K562 (cell line): Measurements from ENCODE around the gene FREM1. TPM values are rescaled to one million over a fixed set of nuclear protein-coding genes. Genes with fewer than 3 reads are reported as not detected.

Experiments used
- ATAC-seq: fragments of 200-7000 bp; cut with Tn5 transposase; 3 replicates; pipeline ENCODE4 v1.9.1; 2020; ENCODE audit warnings: moderate library complexity
- BruUV-seq: library from RNA; stranded (reverse); fragments of 400-500 nt; replicated peaks from 2 replicates; lab custom pipeline; 2021; lab: Mats Ljungman, UMichigan
- CTCF ChIA-PET: fragments of 300-600 bp; formaldehyde crosslinking; extraction: SDS; loops from one replicate; lab custom pipeline; 2021; ENCODE audit warnings: low intra/inter-chr PET ratio; lab: Yijun Ruan, JAX
- POLR2A ChIA-PET: fragments of 300-600, 350-650 bp; sonication (Branson Sonifier 250); formaldehyde crosslinking; extraction: SDS; loops from one replicate; lab custom pipeline; 2021; ENCODE audit warnings: antibody characterized with exemption, inconsistent platforms; lab: Yijun Ruan, JAX
- DNase-seq, 4 experiments: peaks; one replicate each; pipeline versions ENCODE4 v3.0.0 to v3.0.0-alpha.2; 2011 to 2018; ENCODE audit warnings: low spot score in 3 of 4, mixed read lengths in 3 of 4; ENCODE audit errors: extremely low read depth in 1 of 4
- FAIRE-seq: peaks from 2 replicates; lab custom pipeline; 2011; peaks lifted over from hg19 to GRCh38; lab: Jason Lieb, UNC
- H2AFZ ChIP-seq: 2 replicates; pipeline ENCODE4 v1.6.0; 2011; ENCODE audit warnings: low read depth, low read length, control low read depth, inconsistent platforms
- H3K27ac ChIP-seq: fragments of 200-600 bp; 3 replicates; pipeline ENCODE4 v1.8.0; 2011; ENCODE audit warnings: low read depth, mild to moderate bottlenecking, control low read depth, inconsistent platforms, low read length, moderate library complexity, mixed read lengths; ENCODE audit errors: extremely low read depth
- H3K27me3 ChIP-seq, 2 experiments: fragments of 300-600 bp in 1 of 2; 2 replicates in 1 of 2; 3 replicates in 1 of 2; pipeline versions ENCODE4 v1.6.0 to v1.8.0; 2011; ENCODE audit warnings: inconsistent platforms in 2 of 2, low read length in 2 of 2, mild to moderate bottlenecking in 1 of 2, mixed read lengths in 1 of 2, moderate library complexity in 1 of 2; ENCODE audit not compliant: control insufficient read depth in 2 of 2, insufficient read depth in 2 of 2
- H3K36me3 ChIP-seq: fragments of 300-600 bp; 3 replicates; pipeline ENCODE4 v1.8.0; 2011; ENCODE audit warnings: mild to moderate bottlenecking, low read length, inconsistent platforms; ENCODE audit not compliant: control insufficient read depth, insufficient read depth
- H3K4me1 ChIP-seq, 2 experiments: fragments of 200-600 bp in 1 of 2; replicated peaks in 1 of 2; 2 replicates in 1 of 2; 3 replicates in 1 of 2; pipeline versions ENCODE4 v1.5.1 to v1.8.0; 2011; ENCODE audit warnings: inconsistent platforms in 2 of 2, low read length in 2 of 2, mild to moderate bottlenecking in 1 of 2, mixed read lengths in 1 of 2, moderate library complexity in 1 of 2; ENCODE audit not compliant: control insufficient read depth in 2 of 2, insufficient read depth in 2 of 2
- H3K4me2 ChIP-seq: 2 replicates; pipeline ENCODE4 v1.6.1; 2011; ENCODE audit warnings: low read length, control low read depth, inconsistent platforms, mixed read lengths; ENCODE audit not compliant: insufficient read depth
- H3K4me3 ChIP-seq: fragments of 200-600 bp; sonication (generic), shearing (Covaris generic); 2 replicates; pipeline ENCODE4 v1.5.1; 2016; ENCODE audit warnings: control low read depth, inconsistent platforms
- H3K79me2 ChIP-seq: fragments of 200-600 bp; 3 replicates; pipeline ENCODE4 v1.8.0; 2011; ENCODE audit warnings: low read length, inconsistent platforms; ENCODE audit not compliant: control insufficient read depth, insufficient read depth
- H3K9ac ChIP-seq, 2 experiments: 2 replicates each; pipeline versions ENCODE4 v1.6.0 to v1.6.1; 2011; ENCODE audit warnings: low read depth in 2 of 2, low read length in 2 of 2, control low read depth in 1 of 2, inconsistent platforms in 1 of 2, mild to moderate bottlenecking in 1 of 2, mixed read lengths in 1 of 2; ENCODE audit not compliant: insufficient read depth in 1 of 2
- H3K9me1 ChIP-seq: one replicate; pipeline ENCODE4 v1.6.0; 2011; ENCODE audit warnings: inconsistent platforms, mild to moderate bottlenecking, low read length, moderate library complexity; ENCODE audit not compliant: control insufficient read depth, insufficient read depth
- H3K9me3 ChIP-seq: replicated peaks from 2 replicates; pipeline ENCODE4 v1.5.1; 2011; ENCODE audit warnings: low read depth, low read length, inconsistent platforms; ENCODE audit not compliant: control insufficient read depth, insufficient read depth
- H4K20me1 ChIP-seq: replicated peaks from 2 replicates; pipeline ENCODE4 v1.6.1; 2011; ENCODE audit warnings: low read length, inconsistent platforms, mixed read lengths; ENCODE audit not compliant: control insufficient read depth, insufficient read depth
- BCL6 ChIP-seq: fragments of 250-450 bp; sonication (Bioruptor Pico); IDR thresholded peaks from 2 replicates; pipeline ENCODE4 v1.4.0; 2020
- BCOR ChIP-seq: fragments of 450-650 bp; IDR thresholded peaks from 2 replicates; pipeline ENCODE4 v1.6.1; 2016
- CBFA2T3 ChIP-seq: fragments of 450-650 bp; IDR thresholded peaks from 2 replicates; pipeline ENCODE4 v1.6.1; 2017
- CHCHD3 ChIP-seq: fragments of 250-450 bp; sonication (Bioruptor Pico); IDR thresholded peaks from 2 replicates; pipeline ENCODE4 v2.1.2; 2022; ENCODE audit warnings: mild to moderate bottlenecking
- FOXJ3 ChIP-seq: sonication (generic); formaldehyde crosslinking; IDR thresholded peaks from 2 replicates; pipeline ENCODE4 v1.4.0; 2020; ENCODE audit warnings: mild to moderate bottlenecking, missing genetic modification reagents
- HINFP ChIP-seq: fragments of 450-650 bp; conservative IDR thresholded peaks from 2 replicates; pipeline ENCODE4 v1.6.1; 2016; ENCODE audit warnings: missing genetic modification characterization, low read depth, mild to moderate bottlenecking, control low read depth, missing compliant biosample characterization
- IRF2 ChIP-seq: sonication (generic); formaldehyde crosslinking; IDR thresholded peaks from 2 replicates; pipeline ENCODE4 v1.8.1; 2022; ENCODE audit warnings: mild to moderate bottlenecking, missing genetic modification reagents
- LCOR ChIP-seq: sonication (generic); formaldehyde crosslinking; IDR thresholded peaks from 2 replicates; pipeline ENCODE4 v1.8.0; 2022; ENCODE audit warnings: mild to moderate bottlenecking, missing genetic modification reagents
- LEF1 ChIP-seq: fragments of 450-650 bp; IDR thresholded peaks from 2 replicates; pipeline ENCODE4 v1.6.1; 2016; ENCODE audit warnings: mild to moderate bottlenecking
- MYBL2 ChIP-seq, 2 experiments: fragments of 450-650 bp in 1 of 2; sonication (generic) in 1 of 2; formaldehyde crosslinking in 1 of 2; IDR thresholded peaks; 2 replicates each; pipeline versions ENCODE4 v1.6.1 to v1.8.1; 2017 to 2022; ENCODE audit warnings: borderline replicate concordance in 1 of 2, inconsistent platforms in 1 of 2, low read depth in 1 of 2, mild to moderate bottlenecking in 1 of 2, missing genetic modification reagents in 1 of 2, moderate library complexity in 1 of 2
- PURB ChIP-seq: sonication (generic); formaldehyde crosslinking; IDR thresholded peaks from 2 replicates; pipeline ENCODE4 v1.9.0; 2021; ENCODE audit warnings: low read depth, mild to moderate bottlenecking, missing genetic modification reagents
- RAD21 ChIP-seq, 2 experiments: fragments of 250-450 bp in 1 of 2; fragments of 450-650 bp in 1 of 2; sonication (Bioruptor Pico) in 1 of 2; formaldehyde crosslinking in 1 of 2; IDR thresholded peaks in 1 of 2; conservative IDR thresholded peaks in 1 of 2; 2 replicates each; pipeline versions ENCODE4 v1.4.0 to v1.8.0; 2020 to 2022; ENCODE audit warnings: mild to moderate bottlenecking in 2 of 2, moderate library complexity in 1 of 2
- ZBTB2 ChIP-seq: fragments of 450-650 bp; IDR thresholded peaks from 2 replicates; pipeline ENCODE4 v1.6.1; 2016; ENCODE audit warnings: antibody characterized with exemption
- ZNF354B ChIP-seq: fragments of 250-450 bp; sonication (Bioruptor Pico); IDR thresholded peaks from 2 replicates; pipeline ENCODE4 v1.4.0; 2020
- WGBS: fragments of 100-300 bp; shearing (Covaris generic); methylation state at CpG from one replicate; pipeline ENCODE4 v1.1.6; 2016; ENCODE audit warnings: low coverage, mixed read lengths; ENCODE audit not compliant: insufficient coverage; ENCODE audit errors: missing lambda C conversion rate; 5-methylcytosine and 5-hydroxymethylcytosine counted together
- in situ Hi-C: fragments of 300-500 bp; cut with MboI; formaldehyde crosslinking; loops from 4 replicates; pipeline ENCODE4 v1.15.0; 2018; ENCODE audit warnings: inconsistent platforms, mixed read lengths
- intact Hi-C: fragments of 100-400 bp; cut with micrococcal nuclease; formaldehyde crosslinking; loops from 2 replicates; pipeline ENCODE4 v1.14.2; 2022
- polyA plus RNA-seq, 8 experiments: library from polyadenylated mRNA; depleted of rRNA in 4 of 8; stranded (reverse) in 5 of 8; unstranded in 3 of 8; fragments of >200 nt; fragmentation: Nextera tagmentation in 2 of 8; fragmentation: Illumina TruSeq in 1 of 8; extraction: Ambion mirVana in 2 of 8; extraction: Trizol in 1 of 8; gene quantifications; 2 replicates each; pipeline versions ENCODE4 v1.2.1 to v1.2.3, GENCODE V29; 2011 to 2014; ENCODE audit warnings: inconsistent platforms in 1 of 8, missing spikeins in 1 of 8
- total RNA-seq, 7 experiments: library from RNA; depleted of rRNA in 6 of 7; stranded (reverse); fragments of >200 nt in 6 of 7; fragmentation: Illumina TruSeq in 2 of 7; extraction: Trizol in 2 of 7; gene quantifications; 2 replicates each; pipeline versions ENCODE4 v1.2.1 to v1.2.3, GENCODE V29; 2011 to 2021; ENCODE audit warnings: low replicate concordance in 1 of 7

FREM1 gene
- total and polyA plus RNA-seq, 9 of the 15 experiments (the other 6 are each of a cell fraction or from before 2014, with no cell fraction given), result 0.03 to 0.24 (median 0.13) TPM; not detected in 2

GRCh38 chr9:14881006-14881405 is 29.2 kb downstream of the FREM1 start:
- ChIA-PET POLR2A (interaction anchor here (0.7 kb wide), 2 partner anchors 59 to 535 kb away, joined by 3 read pairs; no protein-coding TSS in a partner anchor), CTCF (no interaction called here)
- DNase-seq, result no peak
- Histone ChIP-seq H3K79me2 (no peaks in the 10 kb centered on the region), H3K9ac (no peak overlapping the region), H3K4me3 (no peak overlapping the region), H3K36me3 (no peaks in the 10 kb centered on the region), H3K27ac (no peak overlapping the region), H3K27me3 (no peaks in the 10 kb centered on the region), H3K4me2 (no peak overlapping the region), H2AFZ (no peak overlapping the region), H4K20me1 (no peaks in the 10 kb centered on the region), H3K9me1 (no peaks in the 10 kb centered on the region), H3K9me3 (no peaks in the 10 kb centered on the region), H3K4me1 (no peaks in the 10 kb centered on the region)
- 6% methylated on average over 4 of the region's 4 CpGs for WGBS
- TF ChIP-seq ZBTB2, result no peak
- TF ChIP-seq LCOR (CRISPR knock-in tag), result no peak
- no peak for TF ChIP-seq ZNF354B (CRISPR knock-in tag)
- TF ChIP-seq CHCHD3 (CRISPR knock-in tag), result no peak
- TF ChIP-seq BCOR, result no peak
- no peak for TF ChIP-seq RAD21 (CRISPR knock-in tag; conservative IDR thresholded peaks at IDR 0.05 in 1 of 2, IDR thresholded peaks at IDR 0.05 in 1 of 2)
- TF ChIP-seq CBFA2T3, result no peak
- no peak for TF ChIP-seq BCL6
- no peak for TF ChIP-seq FOXJ3
- TF ChIP-seq PURB (CRISPR knock-in tag), result no peak
- TF ChIP-seq LEF1, result no peak
- TF ChIP-seq HINFP (tag), result no peak
- no peak for TF ChIP-seq MYBL2 (IDR thresholded peaks at IDR 0.05; ENCODE audit: low read depth)
- TF ChIP-seq MYBL2 (CRISPR knock-in tag; IDR thresholded peaks at IDR 0.05; ENCODE audit: borderline replicate concordance), result no peak
- no peak for TF ChIP-seq IRF2
- FAIRE-seq, result no peak
- BruUV-seq, result no TSS peak
- ATAC-seq, result no peak
- intact Hi-C loops (no loop called here), in situ Hi-C loops (no loop called here)
